GM19025 (cell line): ENCODE data around the gene SH3RF2.

ENCODE experiments used
- ATAC-seq: cut with Tn5 transposase; IDR thresholded peaks from one replicate; pipeline ENCODE4 v1.9.1; 2021; ENCODE audit warnings: mild to moderate bottlenecking, low read depth, moderate library complexity; ENCODE audit not compliant: unreplicated experiment

SH3RF2 gene

GRCh38 chr5:146112476-146112875, 176.1 kb downstream of the SH3RF2 start:
- no peak for ATAC-seq
